Heart right ventricle (tissue), 16 donors: ENCODE results near the gene RPL10. TPM values are rescaled to one million over a fixed set of nuclear protein-coding genes. Genes with fewer than 3 reads are reported as not detected.
A peak's percentile ranks its signal among the peaks of the same experiment; 100 is the strongest.
"Not testable (repeated sequence)": the region's sequence is repeated elsewhere in the genome, so short reads cannot be mapped to it uniquely, and the experiment has no call there.

Source experiments
- ATAC-seq, 8 donors: fragments of 200-7000 bp; cut with Tn5 transposase; one replicate each; pipeline ENCODE4 v1.9.1; 2020; ENCODE audit warnings: mild to moderate bottlenecking in 8 of 8, moderate library complexity in 8 of 8, moderate number of reproducible peaks in 1 of 8
- DNase-seq, 2 donors: peaks; one replicate each; pipeline ENCODE4 v3.0.0-alpha.2; 2020
- H3K27ac ChIP-seq, 10 donors: fragments of 200-600 bp; sonication (generic) in 2 of 10; one replicate each; pipeline versions ENCODE4 v1.5.0 to v1.8.0; 2020 to 2022; ENCODE audit warnings: mild to moderate bottlenecking in 3 of 10
- H3K27me3 ChIP-seq, 7 donors: fragments of 200-600 bp; one replicate each; pipeline ENCODE4 v1.8.0; 2021 to 2022; ENCODE audit warnings: mild to moderate bottlenecking in 2 of 7
- H3K36me3 ChIP-seq, 9 donors: fragments of 200-600 bp; sonication (generic) in 1 of 9; one replicate each; pipeline versions ENCODE4 v1.5.0 to v1.8.0; 2020 to 2022; ENCODE audit warnings: mild to moderate bottlenecking in 2 of 9
- H3K4me1 ChIP-seq, 9 donors: fragments of 200-600 bp; sonication (generic) in 1 of 9; one replicate each; pipeline versions ENCODE4 v1.5.0 to v1.8.0; 2020 to 2022; ENCODE audit warnings: mild to moderate bottlenecking in 4 of 9
- H3K4me3 ChIP-seq, 10 donors: fragments of 200-600 bp; sonication (generic) in 2 of 10; one replicate each; pipeline versions ENCODE4 v1.5.0 to v1.8.0; 2020 to 2022; ENCODE audit warnings: mild to moderate bottlenecking in 7 of 10, moderate library complexity in 2 of 10
- H3K9me3 ChIP-seq, 11 donors: fragments of 200-600 bp in 10 of 11; sonication (generic) in 2 of 11; one replicate each; pipeline versions ENCODE4 v1.5.0 to v1.8.0; 2013 to 2022; ENCODE audit warnings: mild to moderate bottlenecking in 2 of 11, control low read depth in 1 of 11, moderate library complexity in 1 of 11
- WGBS, 2 donors: extraction: QIAGEN DNeasy Blood & Tissue Kit; methylation state at CpG; one replicate each; pipeline ENCODE4 v1.1.7; 2013; ENCODE audit warnings: inconsistent platforms in 1 of 2; 5-methylcytosine and 5-hydroxymethylcytosine counted together
- intact Hi-C, 10 donors: fragments of 100-400 bp; cut with DNase I; formaldehyde crosslinking; loops; one replicate each; pipeline versions ENCODE4 v1.11.1 to v1.14.2; 2022
- polyA plus RNA-seq, 2 donors: library from polyadenylated mRNA; stranded (reverse); fragments of 200-250 nt; gene quantifications; one replicate each; pipeline ENCODE4 v1.2.3, GENCODE V29; 2013
- total RNA-seq, 10 donors: library from RNA; stranded (reverse); fragmentation: NEBNext Ultra II Directional in 3 of 10; extraction: Animal tissue kit (Norgen Biotek cat#: 25700) in 3 of 10; gene quantifications; one replicate each; pipeline versions ENCODE4 v1.2.1 to v1.2.4, GENCODE V29; 2021 to 2023
- TF ChIP-seq, protein P1 (sequence below), 9 donors: fragments of 200-600 bp; sonication (generic) in 2 of 9; IDR thresholded peaks; one replicate each; pipeline versions ENCODE4 v1.5.0 to v1.8.0; 2021 to 2022; ENCODE audit warnings: antibody characterized with exemption in 9 of 9, mild to moderate bottlenecking in 5 of 9, moderate library complexity in 1 of 9
- donor health status: Arrhythmogenic right ventricular cardiomyopathy.
- donor health status: ischemic (EF 13 %, LVEDD 7.1; RV severe dilation, severe dysfunction).
- donor health status: healthy with polysubstance abuse.
- donor health status: DM: no; HTN: yes; CAD: no.
- donor health status: DM: no; HTN: no; CAD: no.
- donor health status: ischemic (EF 25% LVEDD 6.9; RV normal size, moderate dysfunction).
- donor health status: ischemic (EF 25% LVEDD 5.7; RV mildly dilated, moderate dysfunction).
- donor health status: healthy.
- donor health status: DM: yes; HTN: yes; CAD: no.
- donor health status: Ischemic cardiomyopathy.
- donor health status: ischemic (EF 35%, LVEDD 5.7; RV mildly dilated, moderate dysfunction).
- donor health status: nonischemic (EF 11% LVEDD 7.7; RV severe dilation, severe dysfunction).
- donor health status: DM: yes; HTN: yes; CAD: no.
- donor health status: PGD.
- donor health status: ischemic (EF 29% LVEDD 5.4; RV normal size, mild dysfunction).
- donor health status: nonischemic (EF 23%, LVEDD 6.1; RV moderate dilation, normal function).

The RPL10 gene
- total and polyA plus RNA-seq, 12 donors, result 1,543 to 7,085 (median 1,901) TPM

DNA sequence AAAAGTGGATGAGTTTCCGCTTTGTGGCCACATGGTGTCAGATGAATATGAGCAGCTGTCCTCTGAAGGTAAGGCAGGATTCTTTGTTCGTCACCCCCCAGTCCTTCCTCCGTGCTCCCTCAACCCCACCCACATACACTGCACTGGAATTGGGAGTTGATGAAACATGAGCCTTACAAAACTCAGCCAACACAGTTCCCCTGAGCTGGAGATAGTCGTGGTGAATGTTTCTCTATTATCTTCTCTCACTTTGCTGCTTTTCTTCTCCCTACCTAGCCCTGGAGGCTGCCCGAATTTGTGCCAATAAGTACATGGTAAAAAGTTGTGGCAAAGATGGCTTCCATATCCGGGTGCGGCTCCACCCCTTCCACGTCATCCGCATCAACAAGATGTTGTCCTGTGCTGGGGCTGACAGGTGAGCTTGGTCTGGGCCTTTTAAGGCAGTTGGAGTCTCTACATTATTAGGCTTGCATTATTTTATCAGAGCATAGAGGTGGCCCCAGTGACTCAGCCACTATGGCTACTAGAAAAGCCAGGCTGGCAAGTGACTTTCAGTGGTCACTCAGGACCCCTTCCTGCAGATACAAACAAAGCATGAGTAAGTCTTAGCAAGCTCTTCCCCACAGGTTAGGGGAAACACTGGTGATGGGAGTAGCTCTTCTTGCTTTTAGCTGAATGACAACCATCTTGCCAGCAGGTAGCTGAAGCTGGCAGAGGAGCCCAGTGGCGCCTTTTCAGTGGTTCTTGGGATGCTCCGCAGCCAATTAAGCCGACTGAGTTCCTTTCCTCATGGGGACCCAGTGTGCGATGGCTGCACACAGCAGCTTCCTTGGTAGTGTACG, 1.6 kb downstream of the RPL10 start:
- Histone ChIP-seq H3K27me3 (no peaks in the 10 kb centered on the region), H3K4me3 (peak overlapping the region; percentile 66 to 97 (median 78)), H3K27ac (peak overlapping the region in 9 of 10 donors; percentile 94 to 99 (median 99)), H3K9me3 (peaks cover 0 to 10% (median 0%) of the 10 kb centered on the region in 11 donors), H3K36me3 (peaks cover 0 to 35% (median 12%) of the 10 kb centered on the region in 9 donors), H3K4me1 (peaks cover 0 to 23% (median 15%) of the 10 kb centered on the region in 9 donors)
- intact Hi-C loops, result loop anchor here in 3 of 10 donors (5.0 to 10.0 kb wide), 3 partner anchors 115 to 1587 kb away; partner anchors contain the start of gene FAM3A (in 1 of the 3)
- WGBS, 2 donors, result 37 to 42% methylated on average over 14 of the region's 14 CpGs
- ATAC-seq, result no peak
- TF ChIP-seq, protein P1, sequence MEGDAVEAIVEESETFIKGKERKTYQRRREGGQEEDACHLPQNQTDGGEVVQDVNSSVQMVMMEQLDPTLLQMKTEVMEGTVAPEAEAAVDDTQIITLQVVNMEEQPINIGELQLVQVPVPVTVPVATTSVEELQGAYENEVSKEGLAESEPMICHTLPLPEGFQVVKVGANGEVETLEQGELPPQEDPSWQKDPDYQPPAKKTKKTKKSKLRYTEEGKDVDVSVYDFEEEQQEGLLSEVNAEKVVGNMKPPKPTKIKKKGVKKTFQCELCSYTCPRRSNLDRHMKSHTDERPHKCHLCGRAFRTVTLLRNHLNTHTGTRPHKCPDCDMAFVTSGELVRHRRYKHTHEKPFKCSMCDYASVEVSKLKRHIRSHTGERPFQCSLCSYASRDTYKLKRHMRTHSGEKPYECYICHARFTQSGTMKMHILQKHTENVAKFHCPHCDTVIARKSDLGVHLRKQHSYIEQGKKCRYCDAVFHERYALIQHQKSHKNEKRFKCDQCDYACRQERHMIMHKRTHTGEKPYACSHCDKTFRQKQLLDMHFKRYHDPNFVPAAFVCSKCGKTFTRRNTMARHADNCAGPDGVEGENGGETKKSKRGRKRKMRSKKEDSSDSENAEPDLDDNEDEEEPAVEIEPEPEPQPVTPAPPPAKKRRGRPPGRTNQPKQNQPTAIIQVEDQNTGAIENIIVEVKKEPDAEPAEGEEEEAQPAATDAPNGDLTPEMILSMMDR (IDR thresholded peaks at IDR 0.05), result no peak
- no peak for DNase-seq

DNA sequence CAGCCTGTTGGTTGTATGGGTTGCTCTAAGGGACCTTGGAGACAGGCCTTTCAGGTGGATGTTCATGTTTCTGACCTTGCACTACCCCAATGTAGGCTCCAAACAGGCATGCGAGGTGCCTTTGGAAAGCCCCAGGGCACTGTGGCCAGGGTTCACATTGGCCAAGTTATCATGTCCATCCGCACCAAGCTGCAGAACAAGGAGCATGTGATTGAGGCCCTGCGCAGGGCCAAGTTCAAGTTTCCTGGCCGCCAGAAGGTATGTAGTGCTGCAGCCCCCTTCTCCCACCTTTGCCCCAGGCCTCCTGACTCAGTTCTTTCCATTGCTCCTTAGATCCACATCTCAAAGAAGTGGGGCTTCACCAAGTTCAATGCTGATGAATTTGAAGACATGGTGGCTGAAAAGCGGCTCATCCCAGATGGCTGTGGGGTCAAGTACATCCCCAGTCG, 2.2 kb downstream of the RPL10 start:
- whole genome bisulfite sequencing, 2 donors, result 66 to 76% methylated on average over 6 of the region's 6 CpGs
- peaks cover 0 to 23% (median 15%) of the 10 kb centered on the region in 9 donors for H3K4me1 ChIP-seq
- peak overlapping the region in 5 of 10 donors; percentile 66 to 83 (median 73) for H3K4me3 ChIP-seq
- H3K27ac ChIP-seq, result peak overlapping the region in 1 of 10 donors; percentile 99
- intact Hi-C loops, DNase-seq, H3K27me3 ChIP-seq, ATAC-seq: not testable (repeated sequence)
- H3K9me3 ChIP-seq, result peaks cover 0 to 10% (median 0%) of the 10 kb centered on the region in 11 donors
- peaks cover 0 to 35% (median 12%) of the 10 kb centered on the region in 9 donors for H3K36me3 ChIP-seq

DNA sequence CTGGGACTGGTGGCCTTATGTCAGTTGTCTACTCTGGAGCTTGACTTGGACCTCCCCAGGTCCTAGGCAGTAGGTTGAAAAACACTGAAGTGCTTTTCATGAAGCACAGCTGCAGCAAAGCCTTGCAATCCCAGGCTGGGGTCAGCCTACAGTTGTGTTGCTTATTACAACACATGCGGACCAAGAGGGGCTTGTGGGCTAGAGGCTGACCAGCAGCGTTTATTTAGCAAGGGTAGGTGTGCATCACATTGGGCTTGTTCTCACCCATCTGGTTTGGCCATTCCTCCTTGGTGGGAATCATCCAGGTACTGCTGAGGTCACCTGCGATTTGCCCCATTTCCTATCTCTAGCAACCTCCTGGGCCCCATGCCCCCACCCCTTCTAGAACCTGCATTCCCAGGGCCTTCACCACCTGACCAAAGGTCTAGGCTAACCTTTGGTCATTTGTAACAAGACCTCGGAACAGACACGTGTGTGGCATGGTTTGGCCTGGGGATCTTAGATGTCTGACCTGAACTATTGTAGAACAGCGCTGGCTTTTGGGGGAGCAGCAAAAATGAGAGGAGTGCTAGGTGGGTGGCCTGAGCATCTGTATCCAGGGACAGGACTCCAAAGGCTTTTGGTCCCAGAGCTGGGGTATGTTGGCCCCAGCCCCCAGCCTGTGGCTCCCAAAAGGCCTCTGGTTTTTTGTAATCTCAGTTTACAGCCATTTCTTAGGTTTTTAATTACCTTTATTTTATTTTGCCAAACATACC, 3.0 kb downstream of the RPL10 start:
- Histone ChIP-seq H3K4me3 (no peak overlapping the region), H3K4me1 (peaks cover 0 to 23% (median 15%) of the 10 kb centered on the region in 9 donors), H3K27me3 (no peaks in the 10 kb centered on the region), H3K36me3 (peaks cover 0 to 35% (median 12%) of the 10 kb centered on the region in 9 donors), H3K27ac (no peak overlapping the region), H3K9me3 (peaks cover 0 to 10% (median 0%) of the 10 kb centered on the region in 11 donors)
- WGBS, 2 donors, result 60 to 64% methylated on average over 6 of the region's 6 CpGs
- TF ChIP-seq, protein P1 (IDR thresholded peaks at IDR 0.05), result no peak
- intact Hi-C loops, result no loop called here
- DNase-seq, result no peak
- no peak for ATAC-seq

DNA sequence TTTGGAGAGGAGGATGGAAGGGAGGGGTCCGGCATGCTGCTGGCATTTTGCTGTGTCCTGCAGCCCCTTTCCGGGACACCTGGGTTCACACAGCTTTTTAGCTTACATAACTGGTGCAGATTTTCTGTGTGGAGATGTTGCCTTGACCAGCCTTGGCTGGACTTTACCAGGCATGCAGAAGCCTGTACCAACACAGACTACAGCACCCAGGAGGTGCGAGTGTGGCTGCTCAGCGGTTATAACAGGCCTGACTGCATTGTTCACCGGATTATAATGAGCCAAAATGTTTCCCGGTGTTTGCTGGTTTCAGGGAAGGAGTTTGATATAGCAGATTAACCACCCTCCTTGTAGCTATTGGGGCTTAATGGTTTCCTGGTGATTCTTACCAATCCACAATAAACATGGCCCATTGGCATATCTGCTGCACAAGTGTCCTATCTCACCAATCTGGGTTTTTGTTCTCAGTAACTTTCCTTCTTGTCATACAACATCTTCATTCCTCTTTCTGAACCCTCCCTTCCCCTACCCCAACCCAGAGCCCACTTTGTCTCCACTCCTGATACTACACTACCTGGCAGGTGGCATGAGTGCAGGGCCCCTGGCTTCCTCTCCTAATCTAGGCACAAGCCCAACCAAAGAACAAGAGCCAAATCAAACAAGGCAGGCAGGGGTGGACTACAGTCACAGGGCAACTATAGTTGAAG, 3.9 kb downstream of the RPL10 start:
- WGBS, 2 donors, result 54 to 62% methylated on average over 6 of the region's 6 CpGs
- no peak for DNase-seq
- Histone ChIP-seq H3K9me3 (peaks cover 0 to 10% (median 0%) of the 10 kb centered on the region in 11 donors), H3K4me1 (peaks cover 0 to 20% (median 12%) of the 10 kb centered on the region in 9 donors), H3K4me3 (no peak overlapping the region), H3K27me3 (no peaks in the 10 kb centered on the region), H3K27ac (no peak overlapping the region), H3K36me3 (peaks cover 0 to 35% (median 12%) of the 10 kb centered on the region in 9 donors)
- no peak for ATAC-seq
- intact Hi-C loops, result no loop called here
- TF ChIP-seq, protein P1 (IDR thresholded peaks at IDR 0.05), result no peak
